GM21447 (cell line): ENCODE measurements around the gene TPM3.
"Not testable (repeated sequence)": the region's sequence is repeated elsewhere in the genome, so short reads cannot be mapped to it uniquely, and the experiment has no call there.

Source experiments
- ATAC-seq: cut with Tn5 transposase; IDR thresholded peaks from one replicate; pipeline ENCODE4 v1.9.1; 2021; ENCODE audit not compliant: unreplicated experiment

The TPM3 gene

GRCh38 chr1:154206196-154206595 is 14.3 kb upstream of the TPM3 start, which contains the start of gene CFAP141:
Gene CFAP141 (minus strand): TSS chr1:154206333. CDS start chr1:154206307, 26 bp downstream.
- ATAC-seq = no peak

- not testable (repeated sequence) for ATAC-seq
Measured at GRCh38 chr1:154205778-154206177, 13.9 kb upstream of the TPM3 start.

DNA sequence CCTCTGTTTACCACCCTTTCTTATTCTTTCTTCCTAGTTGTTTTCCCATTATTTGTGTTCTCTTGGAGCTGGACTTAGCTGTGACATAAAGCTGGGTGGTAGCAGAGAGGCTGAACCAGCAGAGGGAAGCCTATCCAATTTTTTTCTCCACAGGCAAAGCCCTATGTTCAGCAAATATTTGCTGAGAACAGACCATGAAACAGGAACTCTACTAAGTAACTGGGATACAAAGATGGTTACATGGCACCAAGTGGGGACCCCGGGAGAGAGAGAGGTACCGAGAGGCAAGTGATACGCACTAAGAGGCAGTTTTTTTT is 7.6 kb upstream of the TPM3 start:
- ATAC-seq = no peak

DNA sequence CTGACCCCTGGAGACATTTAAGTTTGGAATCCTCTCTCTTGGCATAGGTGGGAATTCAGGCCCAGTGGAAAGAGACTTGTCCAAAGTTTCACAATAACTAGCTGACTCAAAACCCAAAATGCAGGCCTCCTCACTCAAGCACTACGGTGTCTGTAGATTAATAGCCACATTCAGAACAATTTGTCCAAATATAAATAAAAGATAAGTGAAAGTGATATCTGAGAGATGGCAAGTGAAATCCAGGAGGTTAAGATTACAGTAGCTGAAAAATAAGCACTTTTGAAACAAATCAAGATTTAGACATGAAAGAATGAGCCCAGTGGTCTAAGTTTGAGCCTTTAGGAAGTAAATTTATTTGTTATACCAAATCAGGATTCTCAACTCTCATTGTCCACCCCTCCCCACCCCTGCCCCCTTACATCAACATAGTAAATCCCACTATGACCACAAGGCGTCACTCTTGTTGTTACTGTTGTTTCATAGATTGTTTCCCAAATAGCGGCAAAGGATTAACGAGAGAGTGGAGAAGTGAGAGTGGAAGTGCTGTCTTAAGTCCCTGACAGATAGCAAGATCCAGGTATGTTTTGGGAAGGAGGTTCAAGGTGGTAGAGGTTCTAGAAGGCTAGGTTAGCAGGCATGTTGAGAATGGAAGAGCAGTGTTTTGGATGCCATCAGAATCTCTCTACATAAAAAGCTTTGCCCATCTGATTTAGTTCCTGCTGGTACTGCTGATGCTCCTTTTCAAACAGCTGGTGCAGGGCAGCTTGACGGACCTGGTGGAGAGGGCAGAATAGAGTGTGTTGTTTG is 7.1 kb upstream of the TPM3 start:
- ATAC-seq = no peak

GRCh38 chr1:154193821-154194220 is 1.9 kb upstream of the TPM3 start:
- ATAC-seq = no peak

- ATAC-seq = no peak
Measured at GRCh38 chr1:154192476-154192875, 576 bp upstream of the TPM3 start.

DNA sequence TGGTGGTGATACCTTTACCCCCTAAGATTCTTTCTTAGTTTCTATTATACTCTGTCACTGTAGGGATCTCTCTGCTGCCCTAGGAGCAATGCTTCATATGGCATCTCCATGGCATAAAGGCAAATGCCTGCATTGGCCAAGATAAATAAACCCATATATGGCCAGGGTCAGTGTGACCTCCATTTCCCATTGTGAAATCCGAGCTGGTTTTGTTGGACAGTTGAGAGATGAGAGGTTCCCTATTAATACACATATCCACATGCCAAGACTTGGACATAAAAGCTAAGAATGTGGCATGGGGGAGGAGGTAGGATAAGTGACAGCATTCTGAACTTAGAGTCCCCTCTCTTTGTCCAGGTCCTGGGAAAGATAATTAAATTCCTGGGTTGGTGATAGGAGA is 1.4 kb downstream of the TPM3 start:
- ATAC-seq = no peak

DNA sequence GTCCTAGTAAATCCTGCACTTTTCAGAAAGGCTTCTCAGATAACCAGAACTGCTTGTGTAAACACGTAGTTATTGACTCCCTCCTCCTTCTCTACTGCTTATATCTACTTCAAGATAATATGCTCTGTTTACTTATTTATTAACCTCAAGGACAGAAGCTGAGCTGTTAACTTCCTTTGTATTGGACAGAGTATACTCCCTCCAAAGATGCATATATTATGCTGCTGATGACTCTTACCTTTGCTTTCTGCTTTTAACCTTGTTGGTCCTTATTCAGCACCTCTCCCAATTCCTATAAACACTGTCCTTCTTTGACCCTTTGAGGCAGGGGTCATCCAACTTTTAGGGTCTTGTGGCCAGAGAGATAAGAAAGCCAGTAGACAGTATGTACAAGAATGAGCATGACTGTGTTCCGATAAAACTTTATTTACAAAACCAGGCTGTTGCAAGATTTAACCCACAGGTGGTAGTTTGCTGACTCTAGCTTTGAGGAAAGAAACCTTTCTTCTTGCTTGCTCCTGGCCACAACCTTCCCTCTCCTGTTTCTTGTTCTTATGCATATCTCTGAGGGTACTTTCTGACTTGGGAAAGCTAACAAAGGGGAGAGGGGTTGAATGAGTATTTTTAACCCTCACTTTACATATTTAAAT is 4.9 kb downstream of the TPM3 start:
- no peak for ATAC-seq

GRCh38 chr1:154186177-154186576 is 5.7 kb downstream of the TPM3 start:
- ATAC-seq = no peak

GRCh38 chr1:154183046-154183915 is 8.6 kb downstream of the TPM3 start:
- ATAC-seq = peak; percentile 63

DNA sequence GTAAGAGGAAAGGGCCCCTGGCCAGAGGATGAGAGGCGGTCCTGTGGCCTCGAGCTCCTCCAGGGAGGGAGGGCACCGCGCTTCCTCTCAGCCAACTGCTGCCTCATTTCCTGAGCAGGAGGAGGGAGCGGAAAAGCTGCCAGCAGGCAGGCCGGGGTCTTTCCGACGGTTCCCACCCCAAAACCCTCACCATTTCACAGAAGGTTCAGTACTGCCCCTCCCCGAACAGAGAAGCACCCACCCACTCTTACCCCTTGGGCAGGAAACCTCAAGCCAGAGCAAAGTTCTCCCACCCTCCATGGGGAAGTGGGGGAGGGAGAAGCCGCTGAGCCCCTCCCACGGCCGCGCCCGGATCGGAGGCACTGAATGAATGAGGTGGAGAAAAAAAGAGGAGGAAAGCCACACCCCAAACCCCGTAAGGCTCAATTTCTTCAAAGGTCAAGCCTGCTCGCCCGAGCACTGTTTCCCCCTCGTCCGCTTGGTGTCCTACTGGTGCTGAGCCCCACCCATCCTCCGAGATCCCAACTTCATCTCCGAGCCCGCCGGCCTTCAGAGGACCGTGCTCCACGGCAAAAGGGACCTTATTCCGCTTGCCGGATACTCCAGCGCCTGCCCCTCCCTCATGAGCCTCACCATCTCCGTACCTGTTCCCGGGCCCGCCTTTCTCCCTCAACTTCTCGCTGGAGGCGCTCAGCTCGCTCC is 9.4 kb downstream of the TPM3 start:
- ATAC-seq = peak; percentile 59

DNA sequence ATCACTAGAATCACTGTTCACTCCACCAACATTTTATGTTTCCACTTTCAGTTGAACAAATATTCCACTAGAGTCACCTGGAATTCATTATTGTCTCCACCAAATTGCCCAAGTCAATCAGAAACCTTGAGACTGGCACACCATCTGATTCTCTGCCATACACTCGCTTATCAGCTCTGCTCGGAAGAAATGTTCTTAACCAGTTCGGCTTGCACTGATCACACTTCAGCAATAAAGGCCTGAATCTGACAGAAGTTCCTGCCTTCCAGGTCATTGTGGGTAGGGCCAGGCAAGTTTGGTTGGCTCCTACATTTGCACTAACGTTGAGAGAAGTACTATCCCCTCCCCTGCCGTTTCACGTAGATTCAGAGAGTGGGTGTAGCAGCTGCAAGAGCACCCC is 10.0 kb downstream of the TPM3 start:
- ATAC-seq = no peak

GRCh38 chr1:154179946-154180687 is 11.8 kb downstream of the TPM3 start:
- no peak for ATAC-seq

- no peak for ATAC-seq
Measured at GRCh38 chr1:154178911-154179811, 12.7 kb downstream of the TPM3 start.

GRCh38 chr1:154178013-154178412 is 13.9 kb downstream of the TPM3 start:
- ATAC-seq = no peak

GRCh38 chr1:154176337-154176736 is 15.6 kb downstream of the TPM3 start:
- no peak for ATAC-seq

DNA sequence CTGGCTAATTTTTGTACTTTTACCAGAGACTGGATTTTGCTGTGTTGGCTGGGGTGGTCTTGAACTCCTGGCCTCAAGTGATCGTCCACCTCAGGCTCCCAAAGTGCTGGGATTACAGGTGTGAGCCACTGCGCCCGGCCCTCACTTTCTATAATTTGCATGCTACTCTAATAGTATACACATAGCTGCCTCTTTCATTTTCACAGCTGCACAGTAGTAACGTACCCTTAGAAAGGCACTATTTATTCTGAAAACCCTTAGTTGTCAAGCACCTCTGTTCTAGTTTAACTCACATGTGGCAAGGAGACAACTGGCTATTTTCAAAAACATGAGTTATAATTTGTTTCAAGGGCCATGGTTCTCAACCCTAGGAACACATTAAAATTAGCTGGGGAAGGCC is 17.2 kb downstream of the TPM3 start:
- no peak for ATAC-seq

DNA sequence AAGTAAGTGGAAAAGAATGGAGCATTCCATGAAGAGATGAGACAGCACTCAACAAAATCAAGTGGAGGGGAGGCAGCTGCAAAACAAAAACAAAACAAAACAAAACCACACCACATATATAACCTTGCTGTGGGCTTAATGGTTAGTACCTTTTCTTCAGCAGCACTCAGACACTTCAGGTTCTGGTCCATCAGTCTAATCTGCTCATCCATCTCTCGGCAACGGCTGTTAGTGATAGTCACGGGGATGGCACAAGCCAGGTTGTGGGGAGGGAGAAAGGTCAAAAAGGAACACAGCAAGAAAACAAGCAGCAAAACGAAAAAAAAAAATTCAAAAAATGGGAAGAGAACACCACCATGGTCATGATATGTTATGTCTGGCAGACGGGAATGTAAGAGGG is 20.0 kb downstream of the TPM3 start:
- no peak for ATAC-seq

- ATAC-seq = no peak
Measured at GRCh38 chr1:154171223-154171583, 20.7 kb downstream of the TPM3 start.
